Measurements from ENCODE around the gene CACNB2.

DNA sequence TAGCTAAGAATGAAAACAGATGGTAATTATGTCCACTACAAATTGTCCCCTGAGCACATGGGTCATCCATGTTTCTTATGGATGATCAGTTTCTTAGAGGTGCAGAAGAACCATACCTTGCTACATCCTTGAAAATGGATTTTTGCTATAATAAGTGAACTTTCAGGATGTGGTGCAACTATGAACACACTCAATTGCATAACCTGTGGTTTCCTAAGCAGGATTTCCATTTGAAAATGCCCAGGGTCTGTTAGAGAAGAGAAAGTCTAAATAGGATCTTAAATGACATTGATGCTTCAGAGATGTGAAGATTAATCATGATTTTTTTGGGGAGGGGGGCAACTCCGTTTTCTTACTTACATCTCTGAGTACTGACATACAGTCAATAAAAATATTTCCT, 39.6 kb upstream of the CACNB2 start:
- TF ChIP-seq, protein P1, sequence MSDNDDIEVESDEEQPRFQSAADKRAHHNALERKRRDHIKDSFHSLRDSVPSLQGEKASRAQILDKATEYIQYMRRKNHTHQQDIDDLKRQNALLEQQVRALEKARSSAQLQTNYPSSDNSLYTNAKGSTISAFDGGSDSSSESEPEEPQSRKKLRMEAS (IDR thresholded peaks at IDR 0.05), result no peak
- TF ChIP-seq CTCF (IDR thresholded peaks at IDR 0.05; ENCODE audit: low read depth, low read length, missing input control) (no peak), SP1 (IDR thresholded peaks at IDR 0.05) (no peak), RAD21 (IDR thresholded peaks at IDR 0.05) (no peak), REST (IDR thresholded peaks at IDR 0.05) (no peak), GABPA (IDR thresholded peaks at IDR 0.05 in 1 of 2, conservative IDR thresholded peaks at IDR 0.05 in 1 of 2) (no peak), TAF1 (conservative IDR thresholded peaks at IDR 0.05) (no peak), JUND (IDR thresholded peaks at IDR 0.05) (no peak), YY1 (IDR thresholded peaks at IDR 0.05) (no peak), FOXA1 (IDR thresholded peaks at IDR 0.05) (no peak)
- TF ChIP-seq, protein P2, sequence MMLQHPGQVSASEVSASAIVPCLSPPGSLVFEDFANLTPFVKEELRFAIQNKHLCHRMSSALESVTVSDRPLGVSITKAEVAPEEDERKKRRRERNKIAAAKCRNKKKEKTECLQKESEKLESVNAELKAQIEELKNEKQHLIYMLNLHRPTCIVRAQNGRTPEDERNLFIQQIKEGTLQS (IDR thresholded peaks at IDR 0.05), result no peak

All from liver (tissue), 3 donors.